GM21390 (cell line): ENCODE data around the gene TYW1B.
A peak's percentile ranks its signal among the peaks of the same experiment; 100 is the strongest.
"Not testable (repeated sequence)": the region's sequence is repeated elsewhere in the genome, so short reads cannot be mapped to it uniquely, and the experiment has no call there.

Experiments
- ATAC-seq: cut with Tn5 transposase; IDR thresholded peaks from one replicate; pipeline ENCODE4 v1.9.1; 2021; ENCODE audit not compliant: unreplicated experiment

The TYW1B gene

GRCh38 chr7:72705693-72706092 is 122.3 kb downstream of the TYW1B start:
- not testable (repeated sequence) for ATAC-seq

GRCh38 chr7:72704894-72705293 is 123.1 kb downstream of the TYW1B start:
- ATAC-seq = no peak

DNA sequence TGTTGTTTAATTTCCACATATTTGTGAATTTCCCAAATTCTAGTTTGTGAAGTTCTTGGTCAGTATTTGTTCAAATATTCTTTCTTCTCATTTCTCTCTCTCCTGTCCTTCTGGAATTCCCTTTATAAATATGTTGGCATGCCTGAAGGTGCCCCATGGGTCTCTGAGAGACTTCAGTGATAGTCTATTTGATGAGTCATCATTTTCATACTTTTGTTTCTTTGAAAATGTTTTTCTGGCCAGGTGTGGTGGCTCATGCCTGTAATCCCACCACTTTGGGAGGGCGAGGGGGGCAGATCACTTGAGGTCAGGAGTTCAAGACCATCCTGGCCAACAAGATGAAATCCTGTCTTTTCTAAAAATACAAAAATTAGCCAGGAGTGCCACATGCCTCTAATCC is 127.5 kb downstream of the TYW1B start:
- not testable (repeated sequence) for ATAC-seq

DNA sequence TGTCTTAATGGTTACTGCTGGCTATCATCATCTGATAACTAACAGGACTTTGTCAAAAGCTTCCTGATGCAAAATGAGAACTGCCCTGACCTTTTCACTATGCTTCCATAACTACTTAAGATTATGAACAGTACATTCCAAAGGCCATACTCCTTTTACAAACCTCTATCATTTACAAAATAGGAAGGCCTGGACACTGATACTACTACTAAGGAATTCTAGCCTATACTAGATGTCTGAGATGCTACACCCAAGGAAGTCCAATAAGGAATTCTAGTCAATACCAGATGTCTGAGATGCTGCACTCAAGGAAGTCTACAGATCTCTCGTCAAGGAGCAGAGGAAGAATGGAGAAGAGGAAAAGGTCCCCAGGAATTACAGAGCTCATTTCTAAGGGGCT is 130.9 kb downstream of the TYW1B start:
- ATAC-seq = not testable (repeated sequence)

DNA sequence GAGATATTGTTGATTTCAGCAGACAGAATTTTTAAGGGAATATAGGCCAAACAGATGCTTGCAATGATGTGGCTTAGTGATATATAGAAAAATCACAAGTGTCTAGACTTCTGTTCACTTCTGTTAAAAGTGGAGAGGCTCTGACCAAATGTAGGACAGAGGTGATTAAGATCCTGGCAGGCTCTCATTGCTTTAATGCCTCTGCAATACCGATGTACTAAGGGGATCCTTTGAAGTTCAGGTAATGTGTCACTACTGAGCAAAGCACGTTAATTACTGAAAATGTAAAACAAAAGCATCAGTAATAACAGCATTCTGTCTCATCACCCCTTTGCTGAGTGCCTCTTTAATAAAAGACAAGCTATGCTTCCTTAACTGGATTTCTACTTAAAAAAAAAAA is 131.4 kb downstream of the TYW1B start:
- not testable (repeated sequence) for ATAC-seq

DNA sequence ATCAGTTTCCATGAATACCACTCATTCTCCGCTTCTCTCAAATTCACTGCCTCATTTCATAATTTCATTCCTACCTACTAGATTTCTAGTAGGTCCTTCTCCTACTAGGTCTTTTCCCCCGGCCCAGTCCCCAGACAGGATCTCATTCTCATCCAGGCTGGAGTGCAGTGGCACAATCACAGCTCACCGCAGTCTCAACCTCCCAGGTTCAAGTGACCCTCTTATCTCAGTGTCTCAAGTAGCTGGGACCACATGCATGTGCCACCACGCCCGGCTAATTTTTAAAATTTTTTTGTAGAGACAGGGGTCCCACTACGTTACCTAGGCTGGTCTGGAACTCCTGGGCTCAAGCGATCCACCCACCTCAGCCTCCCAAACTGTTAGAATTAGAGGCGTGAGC is 132.5 kb downstream of the TYW1B start:
- not testable (repeated sequence) for ATAC-seq

GRCh38 chr7:72691442-72691841 is 136.6 kb downstream of the TYW1B start:
- not testable (repeated sequence) for ATAC-seq

GRCh38 chr7:72690177-72690576 is 137.8 kb downstream of the TYW1B start:
- not testable (repeated sequence) for ATAC-seq

- not testable (repeated sequence) for ATAC-seq
These were observed 138.7 kb downstream of the TYW1B start for GRCh38 chr7:72689344-72689743.

GRCh38 chr7:72681211-72681610 is 146.8 kb downstream of the TYW1B start:
- ATAC-seq = not testable (repeated sequence)

GRCh38 chr7:72676880-72677279 is 151.1 kb downstream of the TYW1B start:
- not testable (repeated sequence) for ATAC-seq

DNA sequence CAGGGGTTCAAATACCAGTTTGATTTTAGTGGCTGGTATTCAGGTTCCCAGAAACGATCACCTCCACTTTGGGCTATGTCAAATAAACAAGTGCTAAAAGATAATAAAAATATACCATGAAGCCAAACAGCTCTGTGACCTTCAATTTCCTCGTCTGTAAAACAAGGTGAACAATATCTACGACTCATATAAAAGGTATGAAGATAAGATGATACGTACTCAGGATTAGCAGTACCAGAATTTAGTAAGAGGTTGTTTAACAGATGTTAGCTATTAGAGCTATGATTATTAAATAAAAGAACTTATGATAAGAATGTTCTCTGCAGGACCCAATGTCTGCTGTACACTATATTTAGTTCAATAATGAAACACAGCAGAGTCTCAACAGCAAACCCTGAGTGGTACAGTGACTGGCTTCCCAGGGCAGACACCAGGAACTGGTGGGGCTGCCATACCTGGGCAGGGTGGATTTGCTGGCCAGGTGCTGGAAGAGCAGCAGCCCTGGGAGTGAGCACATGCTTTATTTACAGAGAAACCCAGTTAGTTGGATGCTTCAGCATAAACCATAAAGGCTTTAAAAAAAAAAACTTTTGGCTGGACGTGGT is 151.8 kb downstream of the TYW1B start:
- ATAC-seq = not testable (repeated sequence)

DNA sequence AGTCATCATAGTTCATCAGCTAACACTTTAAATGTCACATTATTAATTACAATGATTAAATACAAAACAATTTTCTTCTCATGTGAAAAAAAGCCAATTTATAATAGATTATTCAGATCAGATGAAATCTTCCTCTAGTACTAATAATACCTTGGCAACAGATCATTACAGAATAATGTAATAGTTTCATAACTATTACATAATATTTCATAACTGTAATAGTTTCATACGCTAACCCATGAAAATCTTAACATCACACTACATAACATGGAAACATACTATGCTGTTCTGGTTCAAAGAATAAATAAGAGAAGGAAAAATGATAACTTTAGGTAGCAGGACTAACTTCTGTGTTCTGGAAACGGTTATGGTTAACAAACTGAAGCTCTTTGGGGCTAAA is 152.3 kb downstream of the TYW1B start:
- not testable (repeated sequence) for ATAC-seq

DNA sequence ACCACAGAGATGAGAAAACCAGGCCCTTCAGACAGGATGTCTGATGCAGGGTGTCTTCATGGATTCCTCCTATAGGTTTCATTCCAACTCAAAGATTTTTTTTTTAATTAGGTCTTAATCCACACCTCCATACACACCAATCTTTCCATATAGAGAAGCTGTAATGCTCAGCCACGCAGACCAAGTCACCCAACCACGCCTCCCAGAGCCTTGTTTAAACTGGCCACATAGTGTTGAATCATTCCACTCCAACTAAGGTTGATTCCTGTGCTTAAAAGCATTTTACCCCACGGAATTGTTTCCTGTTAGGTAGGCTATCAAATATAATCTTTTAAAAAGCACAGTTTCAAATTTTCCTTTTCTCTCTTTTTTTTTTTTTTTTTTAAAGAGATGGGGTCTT is 153.6 kb downstream of the TYW1B start:
- no peak for ATAC-seq

DNA sequence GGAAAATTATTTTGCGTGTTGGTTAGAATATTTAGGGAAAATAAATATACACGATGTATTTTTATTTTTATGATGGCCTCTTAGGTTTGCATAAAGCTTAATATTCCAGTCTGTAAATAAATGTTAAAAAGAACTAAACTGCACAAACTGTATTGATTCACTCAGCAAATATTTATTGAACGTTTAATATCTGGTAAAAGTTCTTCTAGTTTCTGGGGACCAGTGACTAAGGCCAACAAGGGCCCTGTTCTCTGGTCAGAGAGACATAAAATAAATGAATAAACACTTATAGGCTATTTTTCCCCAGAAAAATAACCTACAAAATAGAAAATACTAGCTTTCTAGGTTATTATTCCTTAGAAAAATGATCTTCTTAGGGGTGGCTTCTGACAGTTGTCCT is 157.2 kb downstream of the TYW1B start:
- ATAC-seq = not testable (repeated sequence)

- ATAC-seq = not testable (repeated sequence)
These were observed 159.6 kb downstream of the TYW1B start for GRCh38 chr7:72668435-72668834.

DNA sequence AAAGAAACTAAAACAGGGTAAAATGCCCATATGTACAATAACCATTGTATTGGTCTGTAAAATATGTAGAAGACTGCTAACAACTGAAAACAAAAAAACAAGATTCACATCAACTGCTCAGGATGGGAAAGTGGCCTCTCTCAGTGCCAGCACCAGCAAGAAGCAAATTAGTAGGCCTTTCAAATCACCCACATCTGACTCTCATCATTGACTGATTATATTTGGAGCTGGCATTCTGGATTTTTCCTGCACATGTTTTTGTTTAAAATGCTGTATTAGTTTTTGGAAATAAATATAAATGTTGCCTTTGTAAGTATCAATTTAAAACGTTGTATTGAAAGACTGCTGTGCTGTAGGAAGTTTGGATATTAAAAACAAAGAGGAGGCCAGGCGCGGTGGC is 161.0 kb downstream of the TYW1B start:
- ATAC-seq = not testable (repeated sequence)

GRCh38 chr7:72648574-72648973 is 179.4 kb downstream of the TYW1B start:
- ATAC-seq = not testable (repeated sequence)

DNA sequence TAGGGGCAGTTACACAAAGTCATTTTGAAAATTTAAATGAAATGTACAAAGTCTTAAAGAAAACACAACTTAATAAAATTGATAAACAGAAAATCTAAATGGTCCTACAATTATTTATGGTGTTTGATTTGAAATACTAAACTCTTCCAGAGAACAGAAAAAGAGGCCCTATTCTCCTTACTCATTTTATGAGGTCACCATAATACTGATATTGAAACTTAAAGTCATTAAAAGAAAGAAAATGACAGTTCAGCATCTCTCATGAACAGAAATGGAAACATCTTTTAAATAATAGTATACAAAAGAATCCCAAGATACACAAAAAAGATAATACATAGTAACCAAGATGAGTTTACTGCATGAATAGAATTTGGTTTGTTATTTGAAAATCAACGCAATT is 184.3 kb downstream of the TYW1B start:
- ATAC-seq = not testable (repeated sequence)

GRCh38 chr7:72641485-72642248 is 186.3 kb downstream of the TYW1B start:
- ATAC-seq = not testable (repeated sequence)

GRCh38 chr7:72640740-72641139 is 187.3 kb downstream of the TYW1B start:
- peak; percentile 88 for ATAC-seq

- ATAC-seq = not testable (repeated sequence)
These were observed 192.6 kb downstream of the TYW1B start for GRCh38 chr7:72635273-72635908.
